ENCODE results near the gene IRF2BP2.
"Not testable (repeated sequence)": the region's sequence is repeated elsewhere in the genome, so short reads cannot be mapped to it uniquely, and the experiment has no call there.

The IRF2BP2 gene

GRCh38 chr1:234638832-234639799 is 29.1 kb upstream of the IRF2BP2 start:
- ChIA-PET POLR2A (ENCODE audit: low non-redundant PET) (interaction anchor here (0.6 kb wide), 1 partner anchor 453 kb away, joined by 3 read pairs; no protein-coding TSS in a partner anchor), CTCF (no interaction called here)
- DNase-seq (ENCODE audit: low spot score): no peak
- TF ChIP-seq CTCF (conservative IDR thresholded peaks at IDR 0.05; ENCODE audit: low read depth): no peak
- H3K27ac ChIP-seq: no peak overlapping the region

DNA sequence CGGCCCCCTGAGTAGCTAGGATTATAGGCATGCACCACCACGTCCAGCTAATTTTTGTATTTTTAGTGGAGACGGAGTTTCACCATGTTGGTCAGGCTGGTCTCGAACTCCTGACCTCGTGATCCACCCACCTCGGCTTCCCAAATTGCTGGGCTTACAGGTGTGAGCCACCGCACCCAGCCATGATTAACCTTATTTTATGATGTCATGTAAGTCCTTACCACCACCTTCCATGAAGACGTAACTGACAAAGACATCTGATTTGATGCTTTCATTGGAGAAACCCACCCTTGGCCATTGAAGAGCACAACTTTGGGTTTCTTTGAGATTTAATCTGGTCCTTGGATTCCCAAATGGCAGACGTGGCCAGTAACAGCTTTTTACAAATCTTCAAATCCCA is 24.9 kb upstream of the IRF2BP2 start:
- H3K27ac ChIP-seq; CTCF ChIA-PET; DNase-seq (ENCODE audit: low spot score); POLR2A ChIA-PET (ENCODE audit: low non-redundant PET): not testable (repeated sequence)

DNA sequence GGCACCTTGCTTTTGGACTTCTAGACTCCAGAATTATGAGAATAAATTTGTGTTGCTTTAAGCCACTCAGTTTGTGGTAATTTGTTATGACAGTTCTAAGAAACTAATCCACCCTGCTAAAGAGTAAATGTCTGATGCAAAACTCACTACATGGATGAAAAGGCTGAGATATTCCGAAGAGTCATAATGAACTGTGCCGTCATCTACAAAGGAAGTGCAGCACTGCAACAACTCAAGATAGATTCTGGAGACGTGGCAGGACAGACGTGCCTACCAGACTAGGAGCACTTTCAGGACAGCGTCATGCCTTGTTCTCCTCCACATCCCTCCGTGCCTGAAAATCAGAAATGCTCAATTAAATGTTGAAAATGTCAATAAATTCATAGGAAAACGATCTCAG is 24.4 kb upstream of the IRF2BP2 start:
- CTCF ChIA-PET: no interaction called here
- no peak overlapping the region for H3K27ac ChIP-seq
- no peak for DNase-seq (ENCODE audit: low spot score)
- no peak for TF ChIP-seq CTCF (conservative IDR thresholded peaks at IDR 0.05; ENCODE audit: low read depth)
- POLR2A ChIA-PET (ENCODE audit: low non-redundant PET): no interaction called here

GRCh38 chr1:234633246-234634003 is 23.4 kb upstream of the IRF2BP2 start:
- ChIA-PET CTCF (interaction anchor here (1.2 kb wide), 1 partner anchor 23 kb away, joined by 4 read pairs; no protein-coding TSS in a partner anchor), POLR2A (ENCODE audit: low non-redundant PET) (no interaction called here)
- H3K27ac ChIP-seq: no peak overlapping the region
- no peak for DNase-seq (ENCODE audit: low spot score)
- TF ChIP-seq CTCF (conservative IDR thresholded peaks at IDR 0.05; ENCODE audit: low read depth): no peak

GRCh38 chr1:234632225-234632624 is 22.2 kb upstream of the IRF2BP2 start:
- ChIA-PET CTCF (interaction anchor here (0.6 kb wide), 1 partner anchor 117 kb away, joined by 5 read pairs; no protein-coding TSS in a partner anchor), POLR2A (ENCODE audit: low non-redundant PET) (no interaction called here)
- H3K27ac ChIP-seq: no peak overlapping the region
- TF ChIP-seq CTCF (conservative IDR thresholded peaks at IDR 0.05; ENCODE audit: low read depth): no peak
- no peak for DNase-seq (ENCODE audit: low spot score)

- TF ChIP-seq CTCF (conservative IDR thresholded peaks at IDR 0.05; ENCODE audit: low read depth): no peak
- POLR2A ChIA-PET (ENCODE audit: low non-redundant PET): no interaction called here
Observed at GRCh38 chr1:234631721-234632125, 21.7 kb upstream of the IRF2BP2 start.

More at GRCh38 chr1:234631721-234632125, 21.7 kb upstream of the IRF2BP2 start:
- CTCF ChIA-PET: interaction anchor here (0.7 kb wide), 1 partner anchor 15 kb away, joined by 4 read pairs; no protein-coding TSS in a partner anchor
- DNase-seq (ENCODE audit: low spot score): peak; percentile 71
- no peak overlapping the region for H3K27ac ChIP-seq

Measured in RWPE1 (cell line).